GM20000 (cell line): ENCODE results near the gene TMEM50B.

ENCODE experiments used
- DNase-seq: peaks from one replicate; pipeline ENCODE4 v3.0.0; 2012; ENCODE audit warnings: low spot score
- CTCF ChIP-seq: IDR thresholded peaks from 2 replicates; pipeline ENCODE4 v1.5.1; 2012; ENCODE audit warnings: mild to moderate bottlenecking, control low read depth; ENCODE audit errors: extremely low read depth, missing control alignments

Gene TMEM50B

GRCh38 chr21:33490991-33491372 lies 11.2 kb upstream of the TMEM50B start:
- DNase-seq: peak; percentile 18
- TF ChIP-seq CTCF: no peak

DNA sequence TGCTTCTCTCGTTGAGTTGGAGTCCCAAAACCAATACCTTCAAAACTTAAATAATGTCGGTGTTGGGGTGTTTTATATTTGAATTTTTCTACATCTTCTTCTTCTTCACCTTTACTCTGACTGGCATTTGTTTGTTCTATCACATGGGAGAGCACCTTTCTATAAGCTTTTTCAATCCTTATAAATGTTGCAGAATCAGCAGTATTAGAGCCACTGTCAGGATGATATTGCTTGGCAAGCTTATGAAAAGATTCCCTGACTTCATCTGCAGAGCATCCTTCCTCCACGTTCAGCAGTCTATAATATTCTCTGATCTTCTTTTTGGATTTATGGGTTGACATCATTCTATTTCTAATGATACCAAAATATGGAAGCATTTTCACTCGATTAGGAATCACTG lies 9.2 kb upstream of the TMEM50B start:
- no peak for DNase-seq
- no peak for TF ChIP-seq CTCF

- no peak for DNase-seq
- no peak for TF ChIP-seq CTCF
Measured at GRCh38 chr21:33487996-33488395, 8.2 kb upstream of the TMEM50B start.

DNA sequence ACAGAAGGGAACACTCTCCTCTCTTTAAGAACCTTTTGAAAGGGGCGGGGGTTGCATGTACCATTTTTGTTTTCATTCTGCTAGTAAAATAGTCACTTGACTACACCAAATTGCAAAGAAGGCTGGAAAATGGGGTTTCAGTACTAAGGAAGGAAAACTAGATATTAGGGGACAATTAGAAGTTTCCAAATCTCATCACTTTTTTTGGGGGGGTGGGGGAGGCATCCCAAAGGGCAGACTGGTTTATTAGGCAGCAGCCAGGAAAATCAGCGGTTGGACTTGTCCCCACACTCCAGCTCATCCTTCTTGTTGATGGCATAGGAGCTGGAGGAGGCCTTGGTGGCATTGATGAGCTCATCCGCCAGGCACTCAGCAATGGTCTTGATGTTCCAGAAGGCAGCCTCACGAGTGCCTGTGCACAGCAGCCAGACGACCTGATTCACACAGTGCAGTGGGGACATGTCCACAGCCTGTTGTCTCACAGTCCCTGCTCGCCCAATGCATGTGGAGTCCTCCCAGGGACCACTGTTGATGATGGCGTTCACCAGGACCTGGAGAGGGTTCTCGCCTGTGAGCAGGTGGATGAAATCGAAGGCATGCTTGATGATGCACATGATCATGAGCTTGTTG lies 1.7 kb upstream of the TMEM50B start:
- no peak for TF ChIP-seq CTCF
- DNase-seq: no peak

- no peak for TF ChIP-seq CTCF
- no peak for DNase-seq
Measured at GRCh38 chr21:33480481-33481103, 818 bp upstream of the TMEM50B start.

- DNase-seq: peak; percentile 76
- TF ChIP-seq CTCF: peak; percentile 24
Measured at GRCh38 chr21:33478935-33479678, 667 bp downstream of the TMEM50B start.

DNA sequence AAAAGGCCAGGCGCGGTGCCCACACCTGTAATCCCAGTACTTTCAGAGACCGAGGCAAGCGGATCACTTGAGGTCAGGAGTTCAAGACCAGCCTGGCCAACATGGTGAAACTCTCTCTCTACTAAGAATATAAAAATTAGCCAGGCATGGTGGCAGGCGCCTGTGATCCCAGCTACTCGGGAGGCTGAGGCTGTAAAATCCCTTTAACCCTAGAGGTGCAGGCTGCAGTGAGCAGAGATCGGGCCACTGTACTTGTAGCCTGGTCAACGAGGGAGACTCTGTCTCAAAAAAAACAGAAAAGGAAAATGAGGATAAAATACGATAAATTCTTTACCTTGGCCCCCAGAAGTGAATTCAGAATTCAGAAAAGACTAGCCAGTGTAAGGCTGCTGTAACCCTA lies 1.6 kb downstream of the TMEM50B start:
- no peak for TF ChIP-seq CTCF
- DNase-seq: no peak
